Ishikawa (cell line): Measurements from ENCODE around the gene CCNK.

ENCODE experiments used
- CEBPB ChIP-seq: IDR thresholded peaks from 2 replicates; pipeline ENCODE4 v1.6.1; 2012
- CREB1 ChIP-seq: IDR thresholded peaks from 2 replicates; pipeline ENCODE4 v1.6.1; 2012; ENCODE audit warnings: low read depth
- EGR1 ChIP-seq: IDR thresholded peaks from 2 replicates; pipeline ENCODE4 v1.6.1; 2012
- EP300 ChIP-seq: IDR thresholded peaks from 2 replicates; pipeline ENCODE4 v1.6.1; 2012; ENCODE audit warnings: borderline replicate concordance
- FOXM1 ChIP-seq: IDR thresholded peaks from 2 replicates; pipeline ENCODE4 v1.6.1; 2012; ENCODE audit warnings: low read depth, borderline replicate concordance
- MAX ChIP-seq: IDR thresholded peaks from 2 replicates; pipeline ENCODE4 v1.6.1; 2012
- NFIC ChIP-seq: IDR thresholded peaks from 2 replicates; pipeline ENCODE4 v1.6.1; 2012
- RAD21 ChIP-seq: IDR thresholded peaks from 2 replicates; pipeline ENCODE4 v1.6.1; 2012; ENCODE audit warnings: low read depth
- REST ChIP-seq: IDR thresholded peaks from 2 replicates; pipeline ENCODE4 v1.6.1; 2012; ENCODE audit warnings: low read depth, mild to moderate bottlenecking
- TAF1 ChIP-seq: IDR thresholded peaks from 2 replicates; pipeline ENCODE4 v1.6.1; 2012; ENCODE audit warnings: low read depth, mild to moderate bottlenecking
- TCF12 ChIP-seq: IDR thresholded peaks from 2 replicates; pipeline ENCODE4 v1.6.1; 2012; ENCODE audit warnings: low read depth
- TEAD4 ChIP-seq: IDR thresholded peaks from 2 replicates; pipeline ENCODE4 v1.6.1; 2012
- USF1 ChIP-seq: IDR thresholded peaks from 2 replicates; pipeline ENCODE4 v1.6.1; 2012
- YY1 ChIP-seq: IDR thresholded peaks from 2 replicates; pipeline ENCODE4 v1.6.1; 2012; ENCODE audit warnings: low read depth
- ZBTB7A ChIP-seq: IDR thresholded peaks from 2 replicates; pipeline ENCODE4 v1.6.1; 2012; ENCODE audit warnings: low read depth

Gene CCNK

GRCh38 chr14:99466758-99467157 is 14.5 kb upstream of the CCNK start:
- TF ChIP-seq TAF1 (no peak), MAX (no peak), CREB1 (no peak), RAD21 (no peak), NFIC (no peak), FOXM1 (no peak), USF1 (no peak), CEBPB (no peak), REST (no peak), TEAD4 (no peak), EGR1 (no peak), ZBTB7A (no peak), YY1 (no peak), EP300 (no peak), TCF12 (no peak)

- no peak for TF ChIP-seq EGR1
- TF ChIP-seq CREB1 = no peak
- TF ChIP-seq REST = no peak
- no peak for TF ChIP-seq FOXM1
- peak; percentile 36; the same call in 1 of the 2 replicates for TF ChIP-seq NFIC
- no peak for TF ChIP-seq TEAD4
Observed at GRCh38 chr14:99467336-99468078, 13.7 kb upstream of the CCNK start.

- TF ChIP-seq RAD21 (no peak), USF1 (no peak), MAX (no peak), YY1 (no peak)
Observed at GRCh38 chr14:99468081-99468480, 13.1 kb upstream of the CCNK start.

GRCh38 chr14:99468836-99469592 is 12.2 kb upstream of the CCNK start:
- TF ChIP-seq USF1 (no peak), TEAD4 (no peak), CEBPB (no peak), YY1 (no peak), EGR1 (no peak), RAD21 (no peak)

GRCh38 chr14:99471731-99472130 is 9.5 kb upstream of the CCNK start:
- TF ChIP-seq MAX (no peak), CREB1 (no peak), REST (no peak), TEAD4 (no peak)
